Epithelial cell of proximal tubule (primary cell): ENCODE measurements around the gene ENDOD1. TPM values are rescaled to one million over a fixed set of nuclear protein-coding genes. Genes with fewer than 3 reads are reported as not detected.
"Not testable (repeated sequence)": the region's sequence is repeated elsewhere in the genome, so short reads cannot be mapped to it uniquely, and the experiment has no call there.

Source experiments
- DNase-seq: peaks from one replicate; pipeline ENCODE4 v3.0.0-alpha.2; 2011; ENCODE audit warnings: low read depth
- H3K4me3 ChIP-seq: 2 replicates; pipeline ENCODE4 v1.5.1; 2011; ENCODE audit warnings: low read depth, mild to moderate bottlenecking, low read length
- CTCF ChIP-seq: conservative IDR thresholded peaks from 2 replicates; pipeline ENCODE4 v1.5.1; 2012; ENCODE audit warnings: low read depth, mild to moderate bottlenecking, low read length
- total RNA-seq: library from RNA; depleted of rRNA; stranded (reverse); fragments of >200 nt; gene quantifications from 2 replicates; pipeline ENCODE4 v1.2.3, GENCODE V29; 2015

ENDOD1 gene
- total RNA-seq: 23.2 and 36.6 TPM in 2 replicates

GRCh38 chr11:95089620-95090542, at the start of gene ENDOD1:
Gene ENDOD1 (plus strand): TSS chr11:95089846. CDS start chr11:95089928, 82 bp downstream.
- peak within 1 kb of the TSS; percentile 89 for H3K4me3 ChIP-seq
- DNase-seq: no peak
- peak; percentile 7 for TF ChIP-seq CTCF

GRCh38 chr11:95042239-95042638, 47.4 kb upstream of the ENDOD1 start:
- no peak overlapping the region for H3K4me3 ChIP-seq
- no peak for DNase-seq
- TF ChIP-seq CTCF: no peak

GRCh38 chr11:95042906-95043305, 46.7 kb upstream of the ENDOD1 start:
- H3K4me3 ChIP-seq: no peak overlapping the region
- TF ChIP-seq CTCF: no peak
- no peak for DNase-seq

GRCh38 chr11:95044010-95044409, 45.6 kb upstream of the ENDOD1 start:
- no peak overlapping the region for H3K4me3 ChIP-seq
- TF ChIP-seq CTCF: no peak
- DNase-seq: no peak

GRCh38 chr11:95045812-95046211, 43.8 kb upstream of the ENDOD1 start:
- no peak for DNase-seq
- no peak overlapping the region for H3K4me3 ChIP-seq
- no peak for TF ChIP-seq CTCF

- DNase-seq, H3K4me3 ChIP-seq: not testable (repeated sequence)
Observed at GRCh38 chr11:95049122-95049521, 40.5 kb upstream of the ENDOD1 start, which contains the start of gene KDM4F. Gene KDM4F (plus strand): TSS chr11:95049422.

GRCh38 chr11:95050595-95051202, 38.9 kb upstream of the ENDOD1 start:
- no peak for TF ChIP-seq CTCF
- no peak overlapping the region for H3K4me3 ChIP-seq
- no peak for DNase-seq
